ENCODE results near the gene RHCG.
A peak's percentile ranks its signal among the peaks of the same experiment; 100 is the strongest.

RHCG gene

GRCh38 chr15:89506026-89506686, 9.8 kb upstream of the RHCG start:
- DNase-seq (ENCODE audit: extremely low spot score, insufficient read length, low read depth) = no peak
- FAIRE-seq = no peak

- DNase-seq (ENCODE audit: extremely low spot score, insufficient read length, low read depth) (no peak), FAIRE-seq (no peak)
Measured at GRCh38 chr15:89504166-89504565, 7.8 kb upstream of the RHCG start.

GRCh38 chr15:89502867-89503595, 6.6 kb upstream of the RHCG start:
- FAIRE-seq = no peak
- no peak for DNase-seq (ENCODE audit: extremely low spot score, insufficient read length, low read depth)

GRCh38 chr15:89501646-89502045, 5.3 kb upstream of the RHCG start:
- no peak for FAIRE-seq
- DNase-seq (ENCODE audit: extremely low spot score, insufficient read length, low read depth) = no peak

GRCh38 chr15:89500397-89501270, 4.3 kb upstream of the RHCG start:
- no peak for DNase-seq (ENCODE audit: extremely low spot score, insufficient read length, low read depth)

GRCh38 chr15:89499156-89499555, 2.8 kb upstream of the RHCG start:
- FAIRE-seq (no peak), DNase-seq (ENCODE audit: extremely low spot score, insufficient read length, low read depth) (no peak)

More at GRCh38 chr15:89500397-89501270, 4.3 kb upstream of the RHCG start:
- peak; percentile 65 for FAIRE-seq

GRCh38 chr15:89498574-89498906, 2.2 kb upstream of the RHCG start:
- no peak for FAIRE-seq
- no peak for DNase-seq (ENCODE audit: extremely low spot score, insufficient read length, low read depth)

- DNase-seq (ENCODE audit: extremely low spot score, insufficient read length, low read depth) (no peak), FAIRE-seq (no peak)
Measured at GRCh38 chr15:89497231-89497630, 848 bp upstream of the RHCG start.

GRCh38 chr15:89495638-89496145, 691 bp downstream of the RHCG start:
- no peak for FAIRE-seq
- no peak for DNase-seq (ENCODE audit: extremely low spot score, insufficient read length, low read depth)

GRCh38 chr15:89494941-89495637, 1.3 kb downstream of the RHCG start:
- FAIRE-seq (no peak), DNase-seq (ENCODE audit: extremely low spot score, insufficient read length, low read depth) (no peak)

GRCh38 chr15:89494031-89494430, 2.4 kb downstream of the RHCG start:
- no peak for DNase-seq (ENCODE audit: extremely low spot score, insufficient read length, low read depth)
- no peak for FAIRE-seq

- DNase-seq (ENCODE audit: extremely low spot score, insufficient read length, low read depth) = no peak
Measured at GRCh38 chr15:89492934-89493631, 3.3 kb downstream of the RHCG start.

GRCh38 chr15:89492111-89492641, 4.2 kb downstream of the RHCG start:
- no peak for FAIRE-seq
- no peak for DNase-seq (ENCODE audit: extremely low spot score, insufficient read length, low read depth)

More at GRCh38 chr15:89492934-89493631, 3.3 kb downstream of the RHCG start:
- FAIRE-seq = no peak

- DNase-seq (ENCODE audit: extremely low spot score, insufficient read length, low read depth) (no peak), FAIRE-seq (no peak)
Measured at GRCh38 chr15:89490814-89491315, 5.5 kb downstream of the RHCG start.

- FAIRE-seq (no peak), DNase-seq (ENCODE audit: extremely low spot score, insufficient read length, low read depth) (no peak)
Measured at GRCh38 chr15:89490081-89490813, 6.1 kb downstream of the RHCG start.

- FAIRE-seq = no peak
- no peak for DNase-seq (ENCODE audit: extremely low spot score, insufficient read length, low read depth)
Measured at GRCh38 chr15:89489376-89489775, 7.0 kb downstream of the RHCG start.

- FAIRE-seq (no peak), DNase-seq (ENCODE audit: extremely low spot score, insufficient read length, low read depth) (no peak)
Measured at GRCh38 chr15:89487791-89488190, 8.6 kb downstream of the RHCG start.

GRCh38 chr15:89486726-89487050, 9.7 kb downstream of the RHCG start:
- FAIRE-seq (peak; percentile 24), DNase-seq (ENCODE audit: extremely low spot score, insufficient read length, low read depth) (no peak)

- no peak for DNase-seq (ENCODE audit: extremely low spot score, insufficient read length, low read depth)
- FAIRE-seq = no peak
Measured at GRCh38 chr15:89483079-89483478, 13.3 kb downstream of the RHCG start.
